Raji (cell line): ENCODE data around the gene WDR11.

Experiments
- POLR2A ChIP-seq: IDR thresholded peaks from 2 replicates; pipeline ENCODE4 v1.6.1; 2011; ENCODE audit warnings: low read depth, low read length, control low read depth; ENCODE audit not compliant: insufficient read depth

Gene WDR11

GRCh38 chr10:120827251-120827875, 23.8 kb upstream of the WDR11 start:
- TF ChIP-seq POLR2A: no peak

GRCh38 chr10:120828763-120829319, 22.3 kb upstream of the WDR11 start:
- no peak for TF ChIP-seq POLR2A

GRCh38 chr10:120832106-120832505, 19.1 kb upstream of the WDR11 start:
- TF ChIP-seq POLR2A: no peak

GRCh38 chr10:120833222-120833928, 17.8 kb upstream of the WDR11 start:
- TF ChIP-seq POLR2A: no peak

- TF ChIP-seq POLR2A: no peak
Measured at GRCh38 chr10:120835603-120836002, 15.6 kb upstream of the WDR11 start.

GRCh38 chr10:120838941-120839340, 12.2 kb upstream of the WDR11 start:
- no peak for TF ChIP-seq POLR2A

- TF ChIP-seq POLR2A: no peak
Measured at GRCh38 chr10:120841522-120842189, 9.5 kb upstream of the WDR11 start.

- TF ChIP-seq POLR2A: no peak
Measured at GRCh38 chr10:120854388-120854787, 3.2 kb downstream of the WDR11 start.

GRCh38 chr10:120861178-120861855, 10.2 kb downstream of the WDR11 start:
- TF ChIP-seq POLR2A: no peak

- no peak for TF ChIP-seq POLR2A
Measured at GRCh38 chr10:120873741-120874140, 22.6 kb downstream of the WDR11 start.

- TF ChIP-seq POLR2A: no peak
Measured at GRCh38 chr10:120883071-120883470, 31.9 kb downstream of the WDR11 start.

- no peak for TF ChIP-seq POLR2A
Measured at GRCh38 chr10:120887482-120887881, 36.3 kb downstream of the WDR11 start.

GRCh38 chr10:120891365-120891764, 40.2 kb downstream of the WDR11 start:
- no peak for TF ChIP-seq POLR2A

GRCh38 chr10:120894556-120894955, 43.4 kb downstream of the WDR11 start:
- TF ChIP-seq POLR2A: no peak

- TF ChIP-seq POLR2A: no peak
Measured at GRCh38 chr10:120897343-120897742, 46.2 kb downstream of the WDR11 start.
